BJ (cell line): ENCODE results near the gene ASPHD1. TPM values are rescaled to one million over a fixed set of nuclear protein-coding genes. Genes with fewer than 3 reads are reported as not detected.

Experiments
- CTCF ChIA-PET: fragments of 350-600 bp; formaldehyde crosslinking; extraction: SDS; loops from one replicate; lab custom pipeline; 2021; ENCODE audit warnings: antibody characterized with exemption, inconsistent platforms; lab: Yijun Ruan, JAX
- POLR2A ChIA-PET: fragments of 300-600 bp; sonication (Branson Sonifier 250); formaldehyde crosslinking; extraction: SDS; loops from one replicate; lab custom pipeline; 2021; ENCODE audit warnings: antibody characterized with exemption; lab: Charles Lee
- DNase-seq: peaks from one replicate; pipeline ENCODE4 v3.0.0-alpha.2; 2011; ENCODE audit warnings: low read depth
- H3K27me3 ChIP-seq: 2 replicates; pipeline ENCODE4 v1.6.0; 2011; ENCODE audit warnings: low read length; ENCODE audit not compliant: control insufficient read depth, insufficient read depth
- H3K36me3 ChIP-seq: 2 replicates; pipeline ENCODE4 v1.5.1; 2011; ENCODE audit warnings: low read length; ENCODE audit not compliant: control insufficient read depth, insufficient read depth
- H3K4me3 ChIP-seq: 2 replicates; pipeline ENCODE4 v1.5.1; 2011; ENCODE audit warnings: low read depth, mild to moderate bottlenecking, control low read depth, low read length
- CTCF ChIP-seq: IDR thresholded peaks from 2 replicates; pipeline ENCODE4 v1.5.1; 2011; ENCODE audit warnings: low read depth, mild to moderate bottlenecking, control low read depth, inconsistent platforms, low read length, moderate library complexity; ENCODE audit not compliant: insufficient read depth
- polyA plus RNA-seq: library from polyadenylated mRNA; depleted of rRNA; stranded (reverse); fragments of >200 nt; gene quantifications from 2 replicates; pipeline ENCODE4 v1.2.3, GENCODE V29; 2011

ASPHD1 gene
- polyA plus RNA-seq, 1 experiment: 6.9 TPM

DNA sequence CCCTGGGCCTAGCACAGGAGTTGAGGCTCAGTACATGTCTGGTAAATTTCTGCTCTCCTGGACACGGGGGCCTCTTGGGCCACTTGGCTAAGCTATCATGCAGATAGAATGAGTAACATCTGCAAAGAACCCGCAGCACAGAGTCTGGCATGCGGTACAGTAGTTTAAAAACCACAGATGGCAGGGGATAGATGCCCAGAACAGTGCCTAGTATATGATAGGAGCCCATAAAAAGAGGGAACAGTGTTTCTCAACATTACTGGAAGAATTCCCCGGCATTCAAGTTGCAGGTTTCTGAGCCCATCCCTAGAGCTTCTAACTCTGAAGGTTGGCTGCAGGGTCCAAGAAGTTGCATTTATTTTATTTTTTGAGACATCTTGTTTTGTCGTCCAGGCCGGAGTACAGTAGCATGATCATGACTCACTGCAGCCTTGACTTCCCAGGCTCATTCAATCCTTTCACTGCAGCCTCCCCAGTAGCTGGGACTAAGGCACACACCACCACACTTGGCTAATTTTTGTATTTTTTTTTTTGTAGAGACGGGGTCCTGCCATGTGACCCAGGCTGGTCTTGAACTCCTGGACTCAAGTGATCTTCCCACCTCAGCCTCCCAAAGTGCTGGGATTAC is 43.0 kb upstream of the ASPHD1 start:
- POLR2A ChIA-PET: interaction anchor here (0.6 to 0.7 kb wide), 2 partner anchors 33 to 68 kb away, joined by 3 to 13 read pairs; partner anchors contain the start of gene KCTD13
- DNase-seq: peak; percentile 73

GRCh38 chr16:29858149-29858849 is 42.0 kb upstream of the ASPHD1 start:
- CTCF ChIA-PET: interaction anchor here (0.6 to 2.1 kb wide), 3 partner anchors 10 to 147 kb away, joined by 4 to 13 read pairs (median 4); no protein-coding TSS in a partner anchor
- DNase-seq: no peak
- H3K36me3 ChIP-seq: peaks cover 20% of the 10 kb centered on the region
- no peak for TF ChIP-seq CTCF
- H3K27me3 ChIP-seq: no peaks in the 10 kb centered on the region
- no peak overlapping the region for H3K4me3 ChIP-seq
- POLR2A ChIA-PET: interaction anchor here (0.7 kb wide), 1 partner anchor 67 kb away, joined by 13 read pairs; the partner anchor contains the start of gene KCTD13

More for the DNA sequence above, 43.0 kb upstream of the ASPHD1 start:
- CTCF ChIA-PET: interaction anchor here (0.6 to 2.1 kb wide), 5 partner anchors 9 to 149 kb away, joined by 3 to 13 read pairs (median 4); no protein-coding TSS in a partner anchor
- TF ChIP-seq CTCF: no peak
- Histone ChIP-seq H3K27me3 (no peaks in the 10 kb centered on the region), H3K4me3 (no peak overlapping the region), H3K36me3 (peaks cover 20% of the 10 kb centered on the region)

DNA sequence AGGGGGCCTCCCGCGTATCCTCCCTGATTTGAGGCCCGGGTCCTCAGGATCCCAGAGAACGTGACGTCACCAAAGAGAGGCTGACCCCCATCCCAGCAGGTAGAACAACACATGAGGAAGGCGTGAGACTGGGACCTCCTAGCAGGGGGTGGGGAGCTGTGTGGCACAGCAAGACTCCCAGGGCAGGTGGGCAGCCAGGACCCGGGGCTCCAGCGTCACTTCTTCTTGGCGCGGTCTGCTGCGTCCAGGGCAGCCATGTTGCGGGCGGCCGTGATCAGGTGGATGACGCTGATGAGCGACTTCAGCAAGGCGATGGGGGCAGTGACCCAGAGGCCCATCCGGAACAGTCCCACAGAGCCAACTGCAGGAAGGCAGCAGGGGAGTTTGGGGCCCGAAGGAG is 41.3 kb upstream of the ASPHD1 start:
- Histone ChIP-seq H3K36me3 (peaks cover 20% of the 10 kb centered on the region), H3K4me3 (no peak overlapping the region), H3K27me3 (no peaks in the 10 kb centered on the region)
- CTCF ChIA-PET: no interaction called here
- DNase-seq: no peak
- POLR2A ChIA-PET: no interaction called here
- TF ChIP-seq CTCF: no peak

DNA sequence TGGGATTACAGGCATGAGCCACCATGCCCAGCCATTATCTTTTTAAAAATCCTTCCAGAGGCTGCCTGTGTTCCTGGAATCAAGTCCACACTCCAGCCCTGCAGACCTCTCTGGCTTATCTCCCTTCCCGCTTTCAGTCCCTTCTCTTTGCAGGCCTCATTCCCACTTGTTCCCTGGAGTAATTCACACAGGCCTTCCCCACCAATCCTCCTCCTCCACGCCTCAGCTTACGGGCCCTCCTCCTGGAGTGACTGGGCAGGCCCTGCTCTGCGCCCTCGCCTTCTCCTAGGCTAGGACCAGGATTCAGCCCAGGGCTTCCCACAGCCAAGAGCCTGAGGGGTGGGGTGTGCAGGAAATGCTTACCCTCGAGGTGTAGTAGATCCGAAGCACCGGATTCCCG is 40.1 kb upstream of the ASPHD1 start:
- H3K27me3 ChIP-seq: no peaks in the 10 kb centered on the region
- POLR2A ChIA-PET: no interaction called here
- CTCF ChIA-PET: interaction anchor here (0.7 kb wide), 1 partner anchor 12 kb away, joined by 3 read pairs; no protein-coding TSS in a partner anchor
- peaks cover 20% of the 10 kb centered on the region for H3K36me3 ChIP-seq
- no peak overlapping the region for H3K4me3 ChIP-seq
- TF ChIP-seq CTCF: no peak
- DNase-seq: no peak

DNA sequence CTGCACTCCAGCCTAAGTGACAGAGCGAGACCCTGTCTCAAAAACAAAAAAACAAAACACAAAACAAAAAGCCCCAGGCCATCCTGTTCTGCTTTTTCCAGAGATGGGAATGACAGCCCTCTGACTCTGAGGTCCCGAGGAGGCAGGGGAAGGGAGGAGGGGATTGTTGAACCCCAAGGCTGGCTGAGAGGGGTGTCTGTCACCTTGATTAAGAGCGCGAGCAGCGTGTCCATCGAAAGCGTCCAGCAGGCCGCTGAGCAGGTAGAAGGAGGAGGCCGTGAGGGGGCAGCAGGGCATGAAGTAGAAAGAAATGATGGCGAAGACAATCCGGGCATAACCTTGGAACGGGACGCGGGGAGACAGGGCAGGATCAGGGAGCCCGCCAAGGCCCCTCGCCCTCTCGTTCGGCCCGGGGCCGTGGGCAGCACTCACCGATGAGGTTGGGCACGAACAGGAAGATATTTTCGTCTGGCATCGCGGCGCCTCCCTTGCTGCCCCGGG is 37.9 kb upstream of the ASPHD1 start:
- POLR2A ChIA-PET: no interaction called here
- H3K36me3 ChIP-seq: peaks cover 20% of the 10 kb centered on the region
- DNase-seq: no peak
- H3K4me3 ChIP-seq: peak overlapping the region; percentile 87
- CTCF ChIA-PET: interaction anchor here (1.4 kb wide), 1 partner anchor 47 kb away, joined by 3 read pairs; the partner anchor contains the start of gene PAGR1
- no peaks in the 10 kb centered on the region for H3K27me3 ChIP-seq
- peak; percentile 31 for TF ChIP-seq CTCF
